ENCODE measurements around the gene MAVS. TPM values are rescaled to one million over a fixed set of nuclear protein-coding genes. Genes with fewer than 3 reads are reported as not detected.
"Not testable (repeated sequence)": the region's sequence is repeated elsewhere in the genome, so short reads cannot be mapped to it uniquely, and the experiment has no call there.

MAVS gene
- total and polyA plus RNA-seq, 4 donors, result 12.3 to 34.9 (median 22.4) TPM

DNA sequence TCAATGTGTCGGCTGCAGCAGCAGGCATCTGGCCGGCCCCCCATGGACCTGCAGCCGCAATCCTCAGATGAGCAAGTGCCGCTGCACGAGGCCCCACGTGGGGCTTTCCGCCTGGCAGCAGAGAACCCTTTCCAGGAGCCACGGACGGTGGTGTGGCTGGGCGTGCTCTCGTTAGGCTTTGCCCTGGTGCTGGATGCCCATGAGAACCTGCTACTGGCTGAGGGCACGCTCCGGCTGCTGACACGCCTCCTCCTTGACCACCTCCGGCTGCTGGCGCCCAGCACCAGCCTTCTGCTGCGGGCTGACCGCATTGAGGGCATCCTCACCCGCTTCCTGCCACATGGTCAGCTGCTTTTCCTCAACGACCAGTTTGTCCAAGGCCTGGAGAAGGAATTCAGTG, 22.8 kb upstream of the MAVS start:
- H3K4me3 ChIP-seq (ENCODE audit: low read depth, low read length), result no peak overlapping the region
- peaks cover 13% of the 10 kb centered on the region for H3K4me1 ChIP-seq (ENCODE audit: control insufficient read depth, insufficient read depth, low read length)
- no peak overlapping the region for H3K27ac ChIP-seq (ENCODE audit: low read depth, low read length)
- H3K27me3 ChIP-seq (ENCODE audit: control insufficient read depth, insufficient read depth, low read length), result no peaks in the 10 kb centered on the region
- H3K9me3 ChIP-seq (ENCODE audit: control insufficient read depth, insufficient read depth, low read length), result no peaks in the 10 kb centered on the region
- 95% methylated on average over 20 of the region's 20 CpGs for WGBS (ENCODE audit: insufficient coverage)
- peaks cover 44% of the 10 kb centered on the region for H3K36me3 ChIP-seq (ENCODE audit: control insufficient read depth, insufficient read depth, low read length)
- no peak for DNase-seq (ENCODE audit: low read depth in 4 of 6, low spot score in 6 of 6)

DNA sequence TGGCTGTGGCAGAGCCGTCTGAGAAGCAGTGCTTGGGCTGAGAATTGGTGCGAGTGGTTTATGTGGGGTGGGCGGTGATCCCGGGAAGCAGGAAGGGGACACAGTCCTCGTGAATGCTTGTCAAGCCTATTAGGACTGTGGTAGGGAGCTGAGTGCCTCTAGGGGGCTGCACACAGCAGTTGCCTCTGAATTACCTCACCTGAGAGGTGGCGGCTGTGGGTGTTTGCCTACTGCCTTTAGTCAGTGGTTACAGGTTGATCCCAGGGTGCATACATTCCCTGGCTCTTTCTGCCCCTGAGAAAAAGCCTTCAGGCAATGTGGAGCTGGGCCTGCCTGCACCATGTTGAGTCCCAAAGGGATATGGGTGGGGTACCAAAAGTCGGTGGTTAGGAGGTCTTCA, 21.1 kb upstream of the MAVS start:
- H3K4me1 ChIP-seq (ENCODE audit: control insufficient read depth, insufficient read depth, low read length), result peaks cover 5% of the 10 kb centered on the region
- no peaks in the 10 kb centered on the region for H3K27me3 ChIP-seq (ENCODE audit: control insufficient read depth, insufficient read depth, low read length)
- H3K36me3 ChIP-seq (ENCODE audit: control insufficient read depth, insufficient read depth, low read length), result peaks cover 44% of the 10 kb centered on the region
- H3K27ac ChIP-seq (ENCODE audit: low read depth, low read length), result no peak overlapping the region
- WGBS (ENCODE audit: insufficient coverage), result 71% methylated on average over 6 of the region's 7 CpGs
- no peaks in the 10 kb centered on the region for H3K9me3 ChIP-seq (ENCODE audit: control insufficient read depth, insufficient read depth, low read length)
- H3K4me3 ChIP-seq (ENCODE audit: low read depth, low read length), result no peak overlapping the region
- no peak for DNase-seq (ENCODE audit: low read depth in 4 of 6, low spot score in 6 of 6)

GRCh38 chr20:3826420-3826819, 20.2 kb upstream of the MAVS start:
- H3K27me3 ChIP-seq (ENCODE audit: control insufficient read depth, insufficient read depth, low read length), result no peaks in the 10 kb centered on the region
- H3K4me3 ChIP-seq (ENCODE audit: low read depth, low read length), result no peak overlapping the region
- no peak overlapping the region for H3K27ac ChIP-seq (ENCODE audit: low read depth, low read length)
- H3K4me1 ChIP-seq (ENCODE audit: control insufficient read depth, insufficient read depth, low read length), result peaks cover 1% of the 10 kb centered on the region
- no peaks in the 10 kb centered on the region for H3K9me3 ChIP-seq (ENCODE audit: control insufficient read depth, insufficient read depth, low read length)
- peaks cover 44% of the 10 kb centered on the region for H3K36me3 ChIP-seq (ENCODE audit: control insufficient read depth, insufficient read depth, low read length)
- WGBS (ENCODE audit: insufficient coverage), result 90% methylated on average over 4 of the region's 4 CpGs
- no peak for DNase-seq (ENCODE audit: low read depth in 4 of 6, low spot score in 6 of 6)

GRCh38 chr20:3828798-3829197, 17.8 kb upstream of the MAVS start:
- Histone ChIP-seq H3K4me1 (ENCODE audit: control insufficient read depth, insufficient read depth, low read length) (no peaks in the 10 kb centered on the region), H3K9me3 (ENCODE audit: control insufficient read depth, insufficient read depth, low read length) (no peaks in the 10 kb centered on the region), H3K27me3 (ENCODE audit: control insufficient read depth, insufficient read depth, low read length) (no peaks in the 10 kb centered on the region), H3K4me3 (ENCODE audit: low read depth, low read length) (no peak overlapping the region), H3K27ac (ENCODE audit: low read depth, low read length) (no peak overlapping the region), H3K36me3 (ENCODE audit: control insufficient read depth, insufficient read depth, low read length) (peaks cover 31% of the 10 kb centered on the region)
- DNase-seq (ENCODE audit: low read depth in 4 of 6, low spot score in 6 of 6), result no peak
- WGBS (ENCODE audit: insufficient coverage), result 87% methylated on average over 3 of the region's 3 CpGs

DNA sequence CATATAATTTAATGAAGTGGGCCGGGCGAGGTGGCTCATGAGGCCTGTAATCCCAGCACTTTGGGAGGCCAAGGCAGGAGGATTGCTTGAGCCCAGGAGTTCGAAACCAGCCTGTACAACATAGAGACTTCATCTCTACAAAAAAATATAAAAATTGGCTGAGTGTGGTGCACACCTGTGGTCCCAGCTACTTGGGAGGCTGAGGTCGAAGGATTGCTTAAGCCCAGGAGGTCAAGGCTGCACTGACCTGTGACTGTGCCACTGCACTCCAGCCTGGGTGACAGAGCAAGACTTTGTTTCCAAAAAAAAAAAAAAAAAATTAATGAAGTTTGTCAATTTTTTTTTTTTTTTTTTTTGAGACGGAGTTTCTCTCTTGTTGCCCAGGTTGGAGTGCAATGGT, 16.7 kb upstream of the MAVS start:
- whole genome bisulfite sequencing (ENCODE audit: insufficient coverage), result 100% methylated on average over 1 of the region's 5 CpGs
- not testable (repeated sequence) for DNase-seq (ENCODE audit: low read depth in 4 of 6, low spot score in 6 of 6); H3K9me3 ChIP-seq (ENCODE audit: control insufficient read depth, insufficient read depth, low read length)

GRCh38 chr20:3836132-3836531, 10.5 kb upstream of the MAVS start:
- Histone ChIP-seq H3K4me1 (ENCODE audit: control insufficient read depth, insufficient read depth, low read length) (no peaks in the 10 kb centered on the region), H3K9me3 (ENCODE audit: control insufficient read depth, insufficient read depth, low read length) (no peaks in the 10 kb centered on the region), H3K4me3 (ENCODE audit: low read depth, low read length) (no peak overlapping the region), H3K36me3 (ENCODE audit: control insufficient read depth, insufficient read depth, low read length) (peaks cover 4% of the 10 kb centered on the region), H3K27ac (ENCODE audit: low read depth, low read length) (no peak overlapping the region), H3K27me3 (ENCODE audit: control insufficient read depth, insufficient read depth, low read length) (no peaks in the 10 kb centered on the region)
- DNase-seq (ENCODE audit: low read depth in 4 of 6, low spot score in 6 of 6), result no peak
- WGBS (ENCODE audit: insufficient coverage), result 90% methylated on average over 1 of the region's 4 CpGs

More for the DNA sequence above, 16.7 kb upstream of the MAVS start:
- not testable (repeated sequence) for H3K4me1 ChIP-seq (ENCODE audit: control insufficient read depth, insufficient read depth, low read length); H3K4me3 ChIP-seq (ENCODE audit: low read depth, low read length); H3K27me3 ChIP-seq (ENCODE audit: control insufficient read depth, insufficient read depth, low read length); H3K27ac ChIP-seq (ENCODE audit: low read depth, low read length)
- peaks cover 22% of the 10 kb centered on the region for H3K36me3 ChIP-seq (ENCODE audit: control insufficient read depth, insufficient read depth, low read length)

DNA sequence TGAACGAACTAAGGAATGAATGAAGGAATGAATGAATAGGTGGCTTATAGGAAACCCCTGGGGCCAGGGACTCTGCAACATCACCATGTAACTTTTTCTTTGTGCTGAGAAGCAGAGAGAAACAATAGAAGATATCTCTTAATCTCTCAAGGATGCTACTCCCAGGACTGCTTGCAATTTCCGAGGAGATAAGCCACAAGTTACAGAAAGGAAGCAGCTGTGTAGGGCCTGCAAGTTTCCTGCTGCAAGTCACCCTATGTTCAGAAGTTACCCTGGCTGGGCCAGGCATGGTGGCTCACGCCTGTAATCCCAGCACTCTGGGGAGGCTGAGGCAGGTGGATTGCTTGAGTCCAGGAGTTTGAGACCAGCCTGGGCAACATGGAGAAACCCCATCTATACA, 7.3 kb upstream of the MAVS start:
- Histone ChIP-seq H3K9me3 (ENCODE audit: control insufficient read depth, insufficient read depth, low read length) (no peaks in the 10 kb centered on the region), H3K27ac (ENCODE audit: low read depth, low read length) (no peak overlapping the region), H3K4me1 (ENCODE audit: control insufficient read depth, insufficient read depth, low read length) (no peaks in the 10 kb centered on the region), H3K4me3 (ENCODE audit: low read depth, low read length) (no peak overlapping the region), H3K27me3 (ENCODE audit: control insufficient read depth, insufficient read depth, low read length) (no peaks in the 10 kb centered on the region), H3K36me3 (ENCODE audit: control insufficient read depth, insufficient read depth, low read length) (no peaks in the 10 kb centered on the region)
- no peak for DNase-seq (ENCODE audit: low read depth in 4 of 6, low spot score in 6 of 6)
- WGBS (ENCODE audit: insufficient coverage), result 78% methylated on average over 1 of the region's 3 CpGs

DNA sequence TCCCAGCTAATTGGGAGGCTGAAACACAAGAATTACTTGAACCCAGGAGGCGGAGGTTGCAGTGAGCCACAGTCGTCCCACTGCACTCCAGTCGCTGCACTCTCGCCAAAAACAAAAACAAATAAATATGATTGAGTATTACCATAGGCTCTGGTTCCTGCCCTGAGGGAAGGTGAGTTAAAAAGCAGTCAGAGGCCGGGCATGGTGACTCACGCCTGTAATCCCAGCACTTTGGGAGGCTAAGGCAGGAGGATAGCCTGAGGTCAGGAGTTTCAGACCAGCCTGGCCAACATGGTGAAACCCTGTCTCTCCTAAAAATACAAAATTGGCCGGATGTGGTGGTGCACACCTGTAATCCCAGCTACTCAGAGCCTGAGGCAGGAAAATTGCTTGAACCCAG, 6.4 kb upstream of the MAVS start:
- H3K4me1 ChIP-seq (ENCODE audit: control insufficient read depth, insufficient read depth, low read length); DNase-seq (ENCODE audit: low read depth in 4 of 6, low spot score in 6 of 6); H3K27ac ChIP-seq (ENCODE audit: low read depth, low read length); H3K4me3 ChIP-seq (ENCODE audit: low read depth, low read length); H3K27me3 ChIP-seq (ENCODE audit: control insufficient read depth, insufficient read depth, low read length); H3K36me3 ChIP-seq (ENCODE audit: control insufficient read depth, insufficient read depth, low read length); H3K9me3 ChIP-seq (ENCODE audit: control insufficient read depth, insufficient read depth, low read length): not testable (repeated sequence)
- 93% methylated on average over 2 of the region's 7 CpGs for WGBS (ENCODE audit: insufficient coverage)

- no peak overlapping the region for H3K4me3 ChIP-seq (ENCODE audit: low read depth, low read length)
- H3K36me3 ChIP-seq (ENCODE audit: control insufficient read depth, insufficient read depth, low read length), result no peaks in the 10 kb centered on the region
- DNase-seq (ENCODE audit: low read depth in 4 of 6, low spot score in 6 of 6), result no peak
- WGBS (ENCODE audit: insufficient coverage), result 25% methylated on average over 1 of the region's 7 CpGs
- H3K4me1 ChIP-seq (ENCODE audit: control insufficient read depth, insufficient read depth, low read length), result peaks cover 12% of the 10 kb centered on the region
- no peak overlapping the region for H3K27ac ChIP-seq (ENCODE audit: low read depth, low read length)
- no peaks in the 10 kb centered on the region for H3K9me3 ChIP-seq (ENCODE audit: control insufficient read depth, insufficient read depth, low read length)
- no peaks in the 10 kb centered on the region for H3K27me3 ChIP-seq (ENCODE audit: control insufficient read depth, insufficient read depth, low read length)
These were observed 4.2 kb upstream of the MAVS start for GRCh38 chr20:3842348-3842930.

DNA sequence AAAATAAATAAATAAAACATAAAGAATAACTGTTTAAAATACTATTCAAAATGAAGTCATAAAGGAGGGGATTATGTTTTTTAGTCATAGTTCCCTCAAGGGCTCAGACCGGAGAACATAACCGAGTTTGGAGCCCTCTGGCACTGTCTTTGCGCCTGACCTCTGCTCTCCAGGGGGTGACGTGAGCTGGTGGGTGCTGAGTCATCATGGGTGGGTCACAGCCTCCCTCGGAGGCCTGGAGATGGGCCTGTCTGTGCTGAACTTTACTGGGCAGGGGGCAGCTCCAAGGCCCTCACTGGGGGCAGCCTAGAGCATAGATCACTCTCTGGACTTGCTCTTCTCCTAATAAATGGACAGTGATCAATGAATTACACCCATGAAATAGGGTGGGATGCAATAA, 3.1 kb upstream of the MAVS start:
- H3K9me3 ChIP-seq (ENCODE audit: control insufficient read depth, insufficient read depth, low read length), result no peaks in the 10 kb centered on the region
- DNase-seq (ENCODE audit: low read depth in 4 of 6, low spot score in 6 of 6), result no peak
- 75% methylated on average over 5 of the region's 5 CpGs for WGBS (ENCODE audit: insufficient coverage)
- no peaks in the 10 kb centered on the region for H3K27me3 ChIP-seq (ENCODE audit: control insufficient read depth, insufficient read depth, low read length)
- peaks cover 21% of the 10 kb centered on the region for H3K4me1 ChIP-seq (ENCODE audit: control insufficient read depth, insufficient read depth, low read length)
- peaks cover 4% of the 10 kb centered on the region for H3K36me3 ChIP-seq (ENCODE audit: control insufficient read depth, insufficient read depth, low read length)
- H3K27ac ChIP-seq (ENCODE audit: low read depth, low read length), result no peak overlapping the region
- no peak overlapping the region for H3K4me3 ChIP-seq (ENCODE audit: low read depth, low read length)

All from spinal cord (tissue), 10 donors.